Measurements from ENCODE around the gene SCRN1. TPM values are rescaled to one million over a fixed set of nuclear protein-coding genes. Genes with fewer than 3 reads are reported as not detected.
A peak's percentile ranks its signal among the peaks of the same experiment; 100 is the strongest.

SCRN1 gene
- total RNA-seq, 1 donor from 2014 or later = 0.84 TPM

DNA sequence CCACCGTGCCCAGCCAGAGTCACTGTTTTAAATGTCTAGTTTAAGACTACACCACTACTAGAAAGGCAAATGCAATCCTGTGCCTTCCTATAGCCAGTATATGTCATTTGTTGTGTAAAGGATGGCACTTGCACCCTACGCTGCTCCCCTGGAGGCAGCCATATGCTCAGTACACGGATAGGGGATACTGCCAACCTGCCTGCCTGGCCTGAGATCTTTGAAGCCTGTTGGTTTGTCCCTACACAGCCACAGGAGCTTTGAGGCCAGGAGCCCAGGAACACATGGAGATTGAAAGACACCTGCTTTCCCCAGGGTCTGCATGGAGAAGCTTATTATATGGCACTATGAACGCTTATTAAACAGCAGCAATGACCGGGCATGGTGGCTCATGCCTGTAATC lies 2.3 kb upstream of the SCRN1 start:
- H3K4me3 Mint-ChIP-seq = no peak overlapping the region
- no peak for DNase-seq
- H3K27ac Mint-ChIP-seq = no peak overlapping the region
- H3K9me3 Mint-ChIP-seq = peaks cover 10% of the 10 kb centered on the region
- peaks cover 4% of the 10 kb centered on the region for H3K4me1 Mint-ChIP-seq
- peaks cover 2% of the 10 kb centered on the region for H3K36me3 Mint-ChIP-seq (ENCODE audit: low read depth)
- intact Hi-C loops (cut with micrococcal nuclease) = no loop called here
- peaks cover 56% of the 10 kb centered on the region for H3K27me3 Mint-ChIP-seq

DNA sequence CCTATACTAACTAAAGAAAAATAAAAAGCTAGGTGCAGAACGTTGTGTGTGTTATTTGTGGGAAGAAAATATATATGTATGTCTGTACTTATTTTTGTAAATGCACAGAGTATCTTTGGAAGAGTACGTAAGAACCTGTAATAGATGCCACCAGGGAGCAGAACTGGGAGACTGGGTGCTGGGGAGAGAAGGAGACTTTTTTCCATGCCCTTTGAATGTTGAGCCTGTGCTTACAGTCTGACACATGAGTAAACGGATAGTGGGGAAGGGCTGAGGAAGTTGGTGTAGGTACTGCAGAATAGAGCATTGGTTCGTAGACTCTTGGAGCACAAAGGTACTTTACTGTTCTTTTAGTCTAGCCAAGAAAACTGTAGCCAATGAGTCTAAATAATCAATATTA lies 1.3 kb upstream of the SCRN1 start:
- peaks cover 50% of the 10 kb centered on the region for H3K27me3 Mint-ChIP-seq
- no peak overlapping the region for H3K27ac Mint-ChIP-seq
- intact Hi-C loops (cut with micrococcal nuclease) = no loop called here
- peak overlapping the region; percentile 7 for H3K4me3 Mint-ChIP-seq
- H3K9me3 Mint-ChIP-seq = peaks cover under 1% of the 10 kb centered on the region
- peaks cover 2% of the 10 kb centered on the region for H3K36me3 Mint-ChIP-seq (ENCODE audit: low read depth)
- H3K4me1 Mint-ChIP-seq = peaks cover 4% of the 10 kb centered on the region
- DNase-seq = no peak

DNA sequence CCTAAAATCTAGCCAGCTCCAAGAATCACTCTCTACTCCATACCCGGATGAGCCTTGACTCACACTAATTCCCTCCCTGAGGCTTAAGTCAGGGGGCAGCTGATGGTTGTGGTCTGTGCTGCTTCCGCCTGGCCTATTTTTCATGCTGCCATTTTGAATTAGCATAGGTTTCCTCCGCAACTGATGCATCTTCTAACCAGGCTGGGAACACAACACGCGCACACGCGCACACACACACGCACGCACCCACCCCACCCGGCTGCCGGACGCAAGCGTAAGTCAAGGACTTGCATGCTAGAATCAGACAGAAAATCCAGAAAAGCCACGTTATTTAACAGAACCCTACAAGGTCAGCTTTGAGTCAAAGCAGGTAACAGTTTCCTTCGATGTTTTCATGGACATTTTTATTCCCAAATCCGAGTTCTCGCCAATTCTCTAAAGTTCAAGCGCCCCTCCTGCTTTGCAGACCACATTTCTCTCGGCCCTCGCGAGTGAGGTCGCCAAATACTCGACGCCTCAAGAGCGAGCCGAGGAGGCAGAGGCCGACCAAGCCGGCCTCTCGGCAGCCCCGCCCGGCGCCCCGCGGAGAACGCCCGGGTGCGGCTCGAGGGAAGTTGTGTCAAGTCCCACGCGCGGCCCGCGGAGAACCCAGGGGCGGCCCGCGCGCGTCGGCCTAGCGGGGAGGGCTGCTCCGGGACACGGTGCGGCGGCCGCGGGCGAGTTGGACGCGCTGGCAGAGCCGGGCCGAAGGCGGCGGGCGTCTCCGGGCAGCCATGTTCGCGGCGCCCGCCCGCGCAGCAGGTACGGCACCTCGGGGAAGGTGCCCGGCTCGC lies 961 bp downstream of the SCRN1 start:
- Mint-ChIP-seq H3K4me3 (peak overlapping the region; percentile 70), H3K36me3 (ENCODE audit: low read depth) (peaks cover 2% of the 10 kb centered on the region), H3K27ac (no peak overlapping the region), H3K4me1 (peaks cover 4% of the 10 kb centered on the region), H3K9me3 (no peaks in the 10 kb centered on the region), H3K27me3 (peaks cover 58% of the 10 kb centered on the region)
- intact Hi-C loops (cut with micrococcal nuclease) = loop anchor here (2.0 kb wide), 1 partner anchor 38 kb away; the partner anchor contains the start of gene FKBP14
- peak; percentile 73 for DNase-seq

GRCh38 chr7:29987811-29988317 lies 1.7 kb downstream of the SCRN1 start:
- Mint-ChIP-seq H3K4me1 (peaks cover 4% of the 10 kb centered on the region), H3K36me3 (ENCODE audit: low read depth) (peaks cover 2% of the 10 kb centered on the region), H3K27ac (no peak overlapping the region), H3K27me3 (peaks cover 59% of the 10 kb centered on the region), H3K4me3 (peak overlapping the region; percentile 70), H3K9me3 (no peaks in the 10 kb centered on the region)
- intact Hi-C loops (cut with micrococcal nuclease) = loop anchor here (2.0 kb wide), 1 partner anchor 39 kb away; the partner anchor contains the start of gene FKBP14
- DNase-seq = no peak

DNA sequence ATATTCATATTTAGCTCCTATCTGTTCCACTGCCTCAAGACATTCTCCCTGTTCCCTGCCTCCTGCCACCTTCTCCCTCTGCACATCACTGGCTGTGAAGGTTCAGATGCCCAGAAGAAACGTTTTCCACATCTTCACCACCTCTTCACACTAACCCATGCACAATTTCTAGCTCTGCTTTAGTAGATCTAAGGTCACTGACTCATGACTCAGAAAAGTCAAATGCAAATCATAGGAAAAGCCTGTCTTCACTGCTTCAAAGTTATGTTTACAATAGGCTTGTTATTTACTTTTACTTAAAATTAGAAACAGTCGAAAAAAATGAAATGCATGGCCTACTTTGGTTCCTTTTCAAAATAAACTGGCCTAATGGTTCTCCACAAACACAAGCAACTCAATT lies 2.5 kb downstream of the SCRN1 start:
- DNase-seq = no peak
- H3K4me1 Mint-ChIP-seq = peaks cover 4% of the 10 kb centered on the region
- no peak overlapping the region for H3K27ac Mint-ChIP-seq
- H3K36me3 Mint-ChIP-seq (ENCODE audit: low read depth) = peaks cover 2% of the 10 kb centered on the region
- intact Hi-C loops (cut with micrococcal nuclease) = no loop called here
- H3K9me3 Mint-ChIP-seq = no peaks in the 10 kb centered on the region
- H3K4me3 Mint-ChIP-seq = no peak overlapping the region
- H3K27me3 Mint-ChIP-seq = peaks cover 52% of the 10 kb centered on the region

GRCh38 chr7:29980151-29980550 lies 9.4 kb downstream of the SCRN1 start:
- Mint-ChIP-seq H3K4me3 (no peak overlapping the region), H3K9me3 (no peaks in the 10 kb centered on the region), H3K4me1 (no peaks in the 10 kb centered on the region), H3K27me3 (peaks cover 22% of the 10 kb centered on the region), H3K27ac (no peak overlapping the region), H3K36me3 (ENCODE audit: low read depth) (no peaks in the 10 kb centered on the region)
- DNase-seq = no peak
- intact Hi-C loops (cut with micrococcal nuclease) = no loop called here

DNA sequence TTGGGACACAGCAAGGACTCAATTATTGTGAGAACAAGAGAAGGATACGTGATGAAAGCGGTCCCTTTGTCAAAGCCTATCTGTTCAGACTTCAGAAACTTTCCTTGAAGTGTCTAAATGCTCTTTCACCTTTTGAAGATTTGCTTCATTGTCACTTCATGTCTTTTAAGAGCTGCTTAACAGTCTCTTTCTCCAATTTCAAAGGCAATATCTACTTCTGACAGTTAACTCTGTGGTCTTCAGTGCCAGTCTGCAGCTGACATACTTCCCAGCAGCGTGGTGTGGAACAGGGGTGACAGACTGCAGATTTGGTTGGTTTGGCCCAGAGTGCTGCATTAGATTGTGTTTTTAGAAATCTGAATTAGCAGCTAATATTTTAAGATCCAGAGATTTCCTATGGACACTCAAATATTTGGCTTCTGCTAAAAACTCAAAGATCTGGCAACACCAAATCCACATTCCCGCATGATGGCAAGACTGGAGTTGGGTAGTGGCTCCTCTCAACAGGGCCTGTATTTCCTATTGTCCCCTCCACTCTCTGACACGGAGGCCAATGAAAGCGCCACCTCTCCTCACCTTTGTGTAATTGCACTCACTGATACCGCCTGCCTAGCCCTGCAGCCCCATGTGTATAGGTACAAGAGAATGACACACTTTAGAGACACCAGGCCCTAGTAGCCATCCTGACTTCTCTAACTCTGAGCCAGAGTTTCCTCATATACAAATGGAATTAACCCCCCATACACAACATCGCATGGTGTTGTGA lies 11.5 kb downstream of the SCRN1 start:
- Mint-ChIP-seq H3K27me3 (peaks cover 21% of the 10 kb centered on the region), H3K9me3 (no peaks in the 10 kb centered on the region), H3K27ac (no peak overlapping the region), H3K4me3 (no peak overlapping the region), H3K4me1 (no peaks in the 10 kb centered on the region), H3K36me3 (ENCODE audit: low read depth) (no peaks in the 10 kb centered on the region)
- no peak for DNase-seq
- intact Hi-C loops (cut with micrococcal nuclease) = no loop called here

GRCh38 chr7:29976673-29977415 lies 12.8 kb downstream of the SCRN1 start:
- DNase-seq = no peak
- Mint-ChIP-seq H3K36me3 (ENCODE audit: low read depth) (no peaks in the 10 kb centered on the region), H3K4me1 (no peaks in the 10 kb centered on the region), H3K27me3 (peaks cover 21% of the 10 kb centered on the region), H3K27ac (no peak overlapping the region), H3K4me3 (no peak overlapping the region), H3K9me3 (no peaks in the 10 kb centered on the region)
- intact Hi-C loops (cut with micrococcal nuclease) = no loop called here

DNA sequence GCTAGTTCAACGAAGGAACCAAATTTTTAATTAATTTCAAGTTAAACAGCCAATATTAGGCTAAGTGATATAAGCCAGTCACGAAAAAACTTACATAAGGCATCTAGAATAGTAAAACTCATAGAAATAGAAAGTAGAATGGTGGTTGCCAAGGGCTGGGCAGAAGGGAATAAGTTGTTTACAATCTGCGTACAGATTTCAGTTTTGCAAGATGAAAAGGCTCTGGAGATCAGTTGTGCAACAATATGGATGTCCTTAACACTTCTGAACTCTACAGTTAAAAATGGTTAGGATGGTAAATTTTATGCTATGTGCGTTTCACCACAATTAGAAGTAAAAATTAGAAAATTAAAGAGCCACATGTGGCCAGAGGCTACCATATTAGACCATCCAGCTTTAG lies 13.3 kb downstream of the SCRN1 start:
- no peak overlapping the region for H3K27ac Mint-ChIP-seq
- no peaks in the 10 kb centered on the region for H3K36me3 Mint-ChIP-seq (ENCODE audit: low read depth)
- H3K27me3 Mint-ChIP-seq = peaks cover 21% of the 10 kb centered on the region
- H3K9me3 Mint-ChIP-seq = no peaks in the 10 kb centered on the region
- no peaks in the 10 kb centered on the region for H3K4me1 Mint-ChIP-seq
- intact Hi-C loops (cut with micrococcal nuclease) = no loop called here
- H3K4me3 Mint-ChIP-seq = no peak overlapping the region
- no peak for DNase-seq

DNA sequence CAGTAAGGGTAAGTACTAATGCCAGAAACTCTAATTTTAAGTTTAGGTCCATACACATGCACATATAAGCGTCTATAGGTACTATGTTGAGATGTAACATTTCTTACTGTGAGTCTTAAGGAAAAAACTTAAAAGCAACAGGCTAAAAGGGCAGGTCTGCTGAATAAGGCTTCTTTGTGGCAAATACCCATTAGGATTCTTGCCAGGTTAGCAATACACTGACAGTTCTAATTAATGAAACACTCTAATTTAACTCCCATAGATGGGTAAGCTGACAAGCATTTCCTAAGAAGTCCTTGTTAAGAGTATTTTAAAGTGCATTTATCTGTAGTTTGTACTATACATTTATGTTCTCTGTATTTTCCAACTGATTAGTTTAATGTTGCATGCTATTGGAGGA lies 14.0 kb downstream of the SCRN1 start:
- H3K36me3 Mint-ChIP-seq (ENCODE audit: low read depth) = no peaks in the 10 kb centered on the region
- no peak for DNase-seq
- peaks cover 19% of the 10 kb centered on the region for H3K27me3 Mint-ChIP-seq
- H3K27ac Mint-ChIP-seq = no peak overlapping the region
- no peaks in the 10 kb centered on the region for H3K4me1 Mint-ChIP-seq
- H3K4me3 Mint-ChIP-seq = no peak overlapping the region
- intact Hi-C loops (cut with micrococcal nuclease) = no loop called here
- no peaks in the 10 kb centered on the region for H3K9me3 Mint-ChIP-seq

DNA sequence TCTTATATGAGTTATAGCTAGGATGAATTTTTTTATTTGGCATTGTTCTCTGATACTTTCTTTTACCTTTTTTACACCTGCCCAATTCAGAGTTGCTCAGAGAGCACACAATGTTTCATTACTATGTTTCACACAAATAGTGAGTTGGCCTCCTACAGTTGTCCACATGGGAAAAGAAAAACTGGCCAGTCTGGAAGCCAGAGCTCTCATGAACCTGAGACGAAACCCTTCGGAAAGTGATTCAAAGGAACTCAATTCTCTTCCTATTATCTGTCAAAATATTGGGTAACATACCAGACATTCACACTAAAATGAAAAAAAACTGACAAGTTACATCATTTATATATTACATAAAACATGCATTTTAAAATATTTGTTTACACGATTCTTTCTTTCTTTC lies 15.3 kb downstream of the SCRN1 start:
- Mint-ChIP-seq H3K4me3 (no peak overlapping the region), H3K36me3 (ENCODE audit: low read depth) (no peaks in the 10 kb centered on the region), H3K9me3 (no peaks in the 10 kb centered on the region), H3K27ac (no peak overlapping the region), H3K27me3 (peaks cover 22% of the 10 kb centered on the region), H3K4me1 (no peaks in the 10 kb centered on the region)
- peak; percentile 7 for DNase-seq
- intact Hi-C loops (cut with micrococcal nuclease) = no loop called here

GRCh38 chr7:29972315-29972669 lies 17.3 kb downstream of the SCRN1 start:
- H3K9me3 Mint-ChIP-seq = no peaks in the 10 kb centered on the region
- no peaks in the 10 kb centered on the region for H3K4me1 Mint-ChIP-seq
- peaks cover 28% of the 10 kb centered on the region for H3K27me3 Mint-ChIP-seq
- H3K36me3 Mint-ChIP-seq (ENCODE audit: low read depth) = no peaks in the 10 kb centered on the region
- no peak for DNase-seq
- H3K4me3 Mint-ChIP-seq = no peak overlapping the region
- intact Hi-C loops (cut with micrococcal nuclease) = no loop called here
- no peak overlapping the region for H3K27ac Mint-ChIP-seq

DNA sequence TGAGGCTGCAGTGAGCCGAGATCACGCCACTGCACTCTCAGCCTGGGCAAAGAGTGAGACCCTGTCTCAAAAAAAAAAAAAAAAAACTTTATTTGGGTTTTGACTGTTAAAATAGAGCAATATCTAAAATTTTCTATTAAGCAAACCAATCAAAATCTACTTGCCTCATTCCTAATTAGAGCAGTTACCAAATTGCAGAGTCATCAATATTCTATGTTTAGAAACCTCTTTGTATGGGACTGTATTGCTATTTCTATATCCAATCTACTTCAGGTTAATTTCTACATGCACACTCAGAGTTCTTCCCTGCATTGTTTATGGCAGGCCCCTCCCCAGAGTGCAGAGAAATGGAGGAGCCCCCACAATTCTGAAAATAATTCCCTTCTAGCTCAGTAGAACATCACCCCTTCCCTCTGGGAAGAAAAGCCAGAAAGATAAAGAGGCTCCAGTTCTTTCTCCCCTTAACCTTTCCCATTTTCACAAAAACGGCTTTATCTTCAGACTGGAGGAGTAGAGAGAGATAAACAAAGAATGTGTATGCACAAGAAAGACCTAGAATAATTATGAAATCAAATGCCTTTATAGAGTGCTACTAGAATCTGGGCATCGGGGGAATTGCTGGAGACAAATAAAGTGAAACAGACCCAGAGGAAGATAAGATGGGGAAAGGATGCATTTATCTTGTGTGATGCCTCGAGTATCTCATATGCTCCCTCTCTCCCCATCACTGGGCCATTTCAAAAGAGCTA lies 17.9 kb downstream of the SCRN1 start:
- H3K27me3 Mint-ChIP-seq = peaks cover 28% of the 10 kb centered on the region
- no peaks in the 10 kb centered on the region for H3K9me3 Mint-ChIP-seq
- intact Hi-C loops (cut with micrococcal nuclease) = no loop called here
- H3K27ac Mint-ChIP-seq = no peak overlapping the region
- H3K4me3 Mint-ChIP-seq = no peak overlapping the region
- no peaks in the 10 kb centered on the region for H3K36me3 Mint-ChIP-seq (ENCODE audit: low read depth)
- H3K4me1 Mint-ChIP-seq = no peaks in the 10 kb centered on the region
- DNase-seq = no peak
